ENCODE measurements around the gene COMMD3.
"Not testable (repeated sequence)": the region's sequence is repeated elsewhere in the genome, so short reads cannot be mapped to it uniquely, and the experiment has no call there.

The COMMD3 gene

GRCh38 chr10:22349755-22350154 is 33.6 kb downstream of the COMMD3 start:
- no peak for TF ChIP-seq MAX (IDR thresholded peaks at IDR 0.05; ENCODE audit: low read depth, low read length)
- TF ChIP-seq MYC (IDR thresholded peaks at IDR 0.05; ENCODE audit: low read depth, low read length): no peak
- no peak for TF ChIP-seq CTCF (IDR thresholded peaks at IDR 0.05; ENCODE audit: low read depth, low read length)
- no peak for TF ChIP-seq POLR2A (IDR thresholded peaks at IDR 0.05; ENCODE audit: extremely low read depth, insufficient read length)
- no peak overlapping the region for H3K4me3 ChIP-seq (ENCODE audit: low read depth, low read length)
- no peak for DNase-seq (ENCODE audit: low read depth)

- no peak for DNase-seq (ENCODE audit: low read depth)
- TF ChIP-seq MAX (IDR thresholded peaks at IDR 0.05; ENCODE audit: low read depth, low read length): no peak
- no peak for TF ChIP-seq MYC (IDR thresholded peaks at IDR 0.05; ENCODE audit: low read depth, low read length)
- TF ChIP-seq CTCF (IDR thresholded peaks at IDR 0.05; ENCODE audit: low read depth, low read length): no peak
- no peak for TF ChIP-seq POLR2A (IDR thresholded peaks at IDR 0.05; ENCODE audit: extremely low read depth, insufficient read length)
- no peak overlapping the region for H3K4me3 ChIP-seq (ENCODE audit: low read depth, low read length)
Observed at GRCh38 chr10:22351131-22351703, 35.0 kb downstream of the COMMD3 start.

GRCh38 chr10:22356324-22356873 is 40.2 kb downstream of the COMMD3 start:
- TF ChIP-seq MYC (IDR thresholded peaks at IDR 0.05; ENCODE audit: low read depth, low read length) (no peak), POLR2A (IDR thresholded peaks at IDR 0.05; ENCODE audit: extremely low read depth, insufficient read length) (no peak), MAX (IDR thresholded peaks at IDR 0.05; ENCODE audit: low read depth, low read length) (no peak), CTCF (IDR thresholded peaks at IDR 0.05; ENCODE audit: low read depth, low read length) (no peak)
- no peak for DNase-seq (ENCODE audit: low read depth)
- H3K4me3 ChIP-seq (ENCODE audit: low read depth, low read length): no peak overlapping the region

GRCh38 chr10:22357770-22358169 is 41.6 kb downstream of the COMMD3 start:
- H3K4me3 ChIP-seq (ENCODE audit: low read depth, low read length); DNase-seq (ENCODE audit: low read depth): not testable (repeated sequence)

GRCh38 chr10:22363305-22363704 is 47.1 kb downstream of the COMMD3 start:
- H3K4me3 ChIP-seq (ENCODE audit: low read depth, low read length): no peak overlapping the region
- TF ChIP-seq MYC (IDR thresholded peaks at IDR 0.05; ENCODE audit: low read depth, low read length) (no peak), POLR2A (IDR thresholded peaks at IDR 0.05; ENCODE audit: extremely low read depth, insufficient read length) (no peak), CTCF (IDR thresholded peaks at IDR 0.05; ENCODE audit: low read depth, low read length) (no peak), MAX (IDR thresholded peaks at IDR 0.05; ENCODE audit: low read depth, low read length) (no peak)
- DNase-seq (ENCODE audit: low read depth): no peak

- no peak for TF ChIP-seq MYC (IDR thresholded peaks at IDR 0.05; ENCODE audit: low read depth, low read length)
- TF ChIP-seq POLR2A (IDR thresholded peaks at IDR 0.05; ENCODE audit: extremely low read depth, insufficient read length): no peak
- no peak overlapping the region for H3K4me3 ChIP-seq (ENCODE audit: low read depth, low read length)
- DNase-seq (ENCODE audit: low read depth): no peak
Observed at GRCh38 chr10:22364407-22365140, 48.4 kb downstream of the COMMD3 start.

Data from NB4 (cell line).